K562 (cell line): Measurements from ENCODE around the gene KPNA4. TPM values are rescaled to one million over a fixed set of nuclear protein-coding genes. Genes with fewer than 3 reads are reported as not detected.

ENCODE experiments used
- ARID1B ChIP-seq: fragments of 450-650 bp; IDR thresholded peaks from 2 replicates; pipeline ENCODE4 v1.6.1; 2016; ENCODE audit warnings: antibody characterized with exemption, mild to moderate bottlenecking, inconsistent platforms
- CC2D1A ChIP-seq: fragments of 450-650 bp; IDR thresholded peaks from 2 replicates; pipeline ENCODE4 v1.6.1; 2017; ENCODE audit warnings: mild to moderate bottlenecking
- ESRRA ChIP-seq: fragments of 450-650 bp; IDR thresholded peaks from 2 replicates; pipeline ENCODE4 v1.6.1; 2014; ENCODE audit warnings: low read depth, mild to moderate bottlenecking, moderate library complexity, borderline replicate concordance
- EWSR1 ChIP-seq: fragments of 450-650 bp; IDR thresholded peaks from 2 replicates; pipeline ENCODE4 v1.6.1; 2018; ENCODE audit warnings: borderline replicate concordance, mild to moderate bottlenecking, low read depth, moderate library complexity; ENCODE audit not compliant: partially characterized antibody
- GTF2A2 ChIP-seq: IDR thresholded peaks from 2 replicates; pipeline ENCODE4 v1.6.1; 2016; ENCODE audit warnings: mild to moderate bottlenecking, missing genetic modification characterization, missing compliant biosample characterization
- GTF2F1 ChIP-seq: IDR thresholded peaks from 2 replicates; pipeline ENCODE4 v1.6.1; 2011; ENCODE audit warnings: low read depth, low read length, improper control_type of control experiment
- MEF2D ChIP-seq: conservative IDR thresholded peaks from 2 replicates; pipeline ENCODE4 v1.6.1; 2016; ENCODE audit warnings: low read depth, missing genetic modification characterization, missing compliant biosample characterization
- MIER1 ChIP-seq: fragments of 450-650 bp; IDR thresholded peaks from 2 replicates; pipeline ENCODE4 v1.6.1; 2016; ENCODE audit warnings: antibody characterized with exemption, mild to moderate bottlenecking, low read depth
- NFRKB ChIP-seq: fragments of 450-650 bp; IDR thresholded peaks from 2 replicates; pipeline ENCODE4 v1.6.1; 2016; ENCODE audit warnings: low read depth
- NFYB ChIP-seq: IDR thresholded peaks from 2 replicates; pipeline ENCODE4 v1.6.1; 2011; ENCODE audit warnings: mild to moderate bottlenecking, moderate library complexity; ENCODE audit not compliant: insufficient read length; ENCODE audit errors: extremely low read depth
- NONO ChIP-seq, 2 experiments: fragments of 200-400 bp in 1 of 2; fragments of 450-650 bp in 1 of 2; formaldehyde crosslinking in 1 of 2; IDR thresholded peaks; 2 replicates each; pipeline ENCODE4 v1.6.1; 2017; ENCODE audit warnings: low read depth in 2 of 2, mild to moderate bottlenecking in 2 of 2, moderate library complexity in 2 of 2, low read length in 1 of 2
- RCOR1 ChIP-seq, 2 experiments: IDR thresholded peaks; 2 replicates each; pipeline ENCODE4 v1.6.1; 2012; ENCODE audit warnings: low read depth in 2 of 2, low read length in 2 of 2, borderline replicate concordance in 1 of 2, improper control_type of control experiment in 1 of 2
- SAFB2 ChIP-seq: fragments of 200-400 bp; formaldehyde crosslinking; IDR thresholded peaks from 2 replicates; pipeline ENCODE4 v1.6.1; 2018; ENCODE audit warnings: borderline replicate concordance, low read length, low read depth, moderate library complexity; ENCODE audit not compliant: severe bottlenecking
- SAP30 ChIP-seq: fragments of 200-600 bp; sonication (generic); IDR thresholded peaks from 2 replicates; pipeline ENCODE4 v1.6.1; 2012; ENCODE audit warnings: borderline replicate concordance, low read depth, mild to moderate bottlenecking, moderate library complexity, low read length, control low read depth, inconsistent platforms; ENCODE audit not compliant: insufficient read depth, poor library complexity, severe bottlenecking
- TBL1XR1 ChIP-seq, 2 experiments: IDR thresholded peaks; 2 replicates each; pipeline ENCODE4 v1.6.1; 2012; ENCODE audit warnings: improper control_type of control experiment in 2 of 2, low read length in 2 of 2, mild to moderate bottlenecking in 1 of 2
- THRB ChIP-seq: fragments of 450-650 bp; formaldehyde crosslinking; conservative IDR thresholded peaks from 2 replicates; pipeline ENCODE4 v1.4.0; 2022; ENCODE audit warnings: mild to moderate bottlenecking, missing genetic modification characterization
- XRCC3 ChIP-seq: fragments of 450-650 bp; IDR thresholded peaks from 2 replicates; pipeline ENCODE4 v1.6.1; 2017; ENCODE audit warnings: mild to moderate bottlenecking, moderate library complexity
- ZBTB11 ChIP-seq, 3 experiments: fragments of 200-800 bp in 1 of 3; fragments of 250-450 bp in 1 of 3; fragments of 450-650 bp in 1 of 3; sonication (Bioruptor Pico) in 1 of 3; sonication (Bioruptor generic) in 1 of 3; formaldehyde crosslinking in 1 of 3; IDR thresholded peaks; 2 replicates each; pipeline versions ENCODE4 v1.6.1 to v1.8.0; 2016 to 2022; ENCODE audit warnings: mild to moderate bottlenecking in 2 of 3, missing genetic modification characterization in 2 of 3, missing compliant biosample characterization in 1 of 3, moderate library complexity in 1 of 3
- ZC3H8 ChIP-seq: fragments of 450-650 bp; IDR thresholded peaks from 2 replicates; pipeline ENCODE4 v1.6.1; 2017
- polyA plus RNA-seq, 8 experiments: library from polyadenylated mRNA; depleted of rRNA in 4 of 8; stranded (reverse) in 5 of 8; unstranded in 3 of 8; fragments of >200 nt; fragmentation: Nextera tagmentation in 2 of 8; fragmentation: Illumina TruSeq in 1 of 8; extraction: Ambion mirVana in 2 of 8; extraction: Trizol in 1 of 8; gene quantifications; 2 replicates each; pipeline versions ENCODE4 v1.2.1 to v1.2.3, GENCODE V29; 2011 to 2014; ENCODE audit warnings: inconsistent platforms in 1 of 8, missing spikeins in 1 of 8
- total RNA-seq, 7 experiments: library from RNA; depleted of rRNA in 6 of 7; stranded (reverse); fragments of >200 nt in 6 of 7; fragmentation: Illumina TruSeq in 2 of 7; extraction: Trizol in 2 of 7; gene quantifications; 2 replicates each; pipeline versions ENCODE4 v1.2.1 to v1.2.3, GENCODE V29; 2011 to 2021; ENCODE audit warnings: low replicate concordance in 1 of 7
- TF ChIP-seq, protein P1 (sequence below): fragments of 450-650 bp; IDR thresholded peaks from 2 replicates; pipeline ENCODE4 v1.6.1; 2016

KPNA4 gene
- total and polyA plus RNA-seq, 9 of the 15 experiments (the other 6 are each of a cell fraction or from before 2014, with no cell fraction given), result 13.9 to 66.6 (median 34.5) TPM

- TF ChIP-seq EWSR1 (no peak), ESRRA (0 out of 2 replicates have a peak, but pooled peaks have one; percentile 19), MEF2D (tag) (0 out of 2 replicates have a peak, but pooled peaks have one; percentile 21), SAP30 (peak; percentile 66), NONO (IDR thresholded peaks at IDR 0.05; ENCODE audit: low read depth in 2 of 2, low read length in 1 of 2) (0 out of 4 replicates have a peak, but pooled peaks of 1 of the 2 experiments have one; percentile 9), MIER1 (peak; percentile 21; the same call in 1 of the 2 replicates), XRCC3 (no peak), THRB (CRISPR knock-in tag) (peak; percentile 74; the same call in 1 of the 2 replicates), CC2D1A (0 out of 2 replicates have a peak, but pooled peaks have one; percentile 20), GTF2A2 (tag) (no peak), NFRKB (peak; percentile 69; the same call in 1 of the 2 replicates), NFYB (no peak), ZC3H8 (no peak), TBL1XR1 (IDR thresholded peaks at IDR 0.05; ENCODE audit: low read length in 2 of 2) (no peak), GTF2F1 (0 out of 2 replicates have a peak, but pooled peaks have one; percentile 2), SAFB2 (no peak), ARID1B (0 out of 2 replicates have a peak, but pooled peaks have one; percentile 39), ZBTB11 (CRISPR knock-in tag; IDR thresholded peaks at IDR 0.05) (peak in 1 of 3 experiments; percentile 42; a peak in 2 of 6 replicates), RCOR1 (IDR thresholded peaks at IDR 0.05; ENCODE audit: borderline replicate concordance in 1 of 2, low read depth in 2 of 2, low read length in 2 of 2) (peak in 1 of 2 experiments; percentile 77; a peak in 2 of 4 replicates)
- TF ChIP-seq, protein P1, sequence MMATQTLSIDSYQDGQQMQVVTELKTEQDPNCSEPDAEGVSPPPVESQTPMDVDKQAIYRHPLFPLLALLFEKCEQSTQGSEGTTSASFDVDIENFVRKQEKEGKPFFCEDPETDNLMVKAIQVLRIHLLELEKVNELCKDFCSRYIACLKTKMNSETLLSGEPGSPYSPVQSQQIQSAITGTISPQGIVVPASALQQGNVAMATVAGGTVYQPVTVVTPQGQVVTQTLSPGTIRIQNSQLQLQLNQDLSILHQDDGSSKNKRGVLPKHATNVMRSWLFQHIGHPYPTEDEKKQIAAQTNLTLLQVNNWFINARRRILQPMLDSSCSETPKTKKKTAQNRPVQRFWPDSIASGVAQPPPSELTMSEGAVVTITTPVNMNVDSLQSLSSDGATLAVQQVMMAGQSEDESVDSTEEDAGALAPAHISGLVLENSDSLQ, result no peak
These were observed 116.3 kb downstream of the KPNA4 start (continued) for GRCh38 chr3:160448845-160449635.
